COLO668 (cell line): ENCODE measurements around the gene TIMP2.
A peak's percentile ranks its signal among the peaks of the same experiment; 100 is the strongest.
"Not testable (repeated sequence)": the region's sequence is repeated elsewhere in the genome, so short reads cannot be mapped to it uniquely, and the experiment has no call there.

Experiments
- DNase-seq: peaks from one replicate; lab custom pipeline; 2025; ENCODE audit not compliant: unreplicated experiment; lab: John Stamatoyannopoulos, UW

Gene TIMP2

GRCh38 chr17:78933025-78933958 is 8.1 kb upstream of the TIMP2 start:
- peak; percentile 6 for DNase-seq

- DNase-seq = no peak
Measured at GRCh38 chr17:78929908-78930775, 5.0 kb upstream of the TIMP2 start.

GRCh38 chr17:78925662-78926555 is 722 bp upstream of the TIMP2 start:
- DNase-seq = no peak

- DNase-seq = no peak
Measured at GRCh38 chr17:78924481-78925151, 571 bp downstream of the TIMP2 start.

- DNase-seq = peak; percentile 22
Measured at GRCh38 chr17:78923660-78924453, 1.3 kb downstream of the TIMP2 start.

GRCh38 chr17:78922816-78923498 is 2.2 kb downstream of the TIMP2 start:
- no peak for DNase-seq

GRCh38 chr17:78921437-78921971 is 3.7 kb downstream of the TIMP2 start:
- no peak for DNase-seq

GRCh38 chr17:78920528-78920927 is 4.7 kb downstream of the TIMP2 start:
- no peak for DNase-seq

- DNase-seq = no peak
Measured at GRCh38 chr17:78919861-78920450, 5.2 kb downstream of the TIMP2 start.

- DNase-seq = no peak
Measured at GRCh38 chr17:78918979-78919378, 6.2 kb downstream of the TIMP2 start.

- no peak for DNase-seq
Measured at GRCh38 chr17:78917451-78918275, 7.5 kb downstream of the TIMP2 start.

GRCh38 chr17:78915872-78916632 is 9.1 kb downstream of the TIMP2 start:
- DNase-seq = no peak

- no peak for DNase-seq
Measured at GRCh38 chr17:78913115-78913514, 12.1 kb downstream of the TIMP2 start.

GRCh38 chr17:78912082-78912481 is 13.1 kb downstream of the TIMP2 start:
- DNase-seq = no peak

GRCh38 chr17:78911543-78911942 is 13.6 kb downstream of the TIMP2 start:
- DNase-seq = not testable (repeated sequence)

- no peak for DNase-seq
Measured at GRCh38 chr17:78910497-78911284, 14.5 kb downstream of the TIMP2 start.
